Measurements from ENCODE around the gene SCAF1. TPM values are rescaled to one million over a fixed set of nuclear protein-coding genes. Genes with fewer than 3 reads are reported as not detected.
A peak's percentile ranks its signal among the peaks of the same experiment; 100 is the strongest.

SCAF1 gene
- total and polyA plus RNA-seq, 9 of the 15 experiments (the other 6 are each of a cell fraction or from before 2014, with no cell fraction given), result 0.20 to 79.0 (median 4.9) TPM

DNA sequence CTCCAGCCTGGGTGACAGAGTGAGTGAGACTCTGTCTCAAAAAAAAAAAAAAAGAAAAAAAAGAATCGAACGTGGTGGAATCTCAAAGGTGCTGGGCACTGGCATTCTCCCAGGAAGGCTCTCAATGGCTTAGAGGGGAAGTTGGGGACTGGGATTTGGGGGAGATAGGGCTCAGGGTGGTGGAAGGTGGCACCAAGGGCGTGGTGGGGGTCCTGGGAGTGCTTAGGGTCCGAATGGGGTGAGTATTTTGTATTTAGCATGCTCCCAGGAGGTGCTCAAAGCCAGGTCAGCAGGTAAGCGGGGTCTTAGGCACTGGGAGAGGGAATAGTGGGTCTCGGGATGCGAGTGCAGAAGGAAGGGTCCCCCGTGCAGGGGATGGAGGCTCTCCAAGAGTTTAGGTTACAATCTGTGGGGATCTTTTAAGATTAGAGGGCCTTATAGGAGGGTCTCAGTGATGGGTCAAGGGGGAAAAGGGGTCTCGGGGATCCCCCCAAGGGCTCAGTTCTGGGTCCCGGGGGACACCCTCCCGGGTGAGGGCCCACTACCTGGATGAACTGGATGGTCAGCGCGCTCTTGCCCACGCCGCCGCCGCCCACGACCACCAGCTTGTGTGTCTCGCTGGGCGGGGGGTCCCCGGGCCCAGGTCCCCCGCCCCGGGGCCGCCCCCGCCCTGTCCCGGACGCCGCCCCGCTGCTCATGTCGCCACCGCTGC is 2.5 kb upstream of the SCAF1 start:
- intact Hi-C loops (cut with micrococcal nuclease), result loop anchor here (2.0 kb wide), 1 partner anchor 49 kb away; the partner anchor contains the start of gene PRR12
- no TSS peak for BruUV-seq (replicated peaks)
- no peaks in the 10 kb centered on the region for H4K20me1 ChIP-seq (replicated peaks; ENCODE audit: control insufficient read depth, insufficient read depth, low read length)
- no peaks in the 10 kb centered on the region for H3K9me3 ChIP-seq (replicated peaks; ENCODE audit: control insufficient read depth, insufficient read depth, low read depth, low read length)
- peak overlapping the region; percentile 2; the same call in 1 of the 2 replicates for H2AFZ ChIP-seq (ENCODE audit: low read depth, low read length)
- H3K9me1 ChIP-seq (ENCODE audit: control insufficient read depth, insufficient read depth, low read length), result no peaks in the 10 kb centered on the region
- no peaks in the 10 kb centered on the region for H3K27me3 ChIP-seq (ENCODE audit: control insufficient read depth in 2 of 2, insufficient read depth in 2 of 2, low read length in 2 of 2)
- no peak for ATAC-seq
- peak overlapping the region; percentile 39 for H3K4me3 ChIP-seq
- FAIRE-seq, result no peak
- peaks cover 13% of the 10 kb centered on the region; the same call in 2 of the 3 replicates for H3K36me3 ChIP-seq (ENCODE audit: control insufficient read depth, insufficient read depth, low read length)
- H3K79me2 ChIP-seq (ENCODE audit: control insufficient read depth, insufficient read depth, low read length), result peaks cover 34% of the 10 kb centered on the region
- ChIA-PET POLR2A (interaction anchor here (0.6 to 1.5 kb wide), 12 partner anchors 8 to 151 kb away, joined by 3 to 13 read pairs (median 4); partner anchors contain the start of gene PRMT1), CTCF (ENCODE audit: low intra/inter-chr PET ratio) (no interaction called here)
- WGBS (ENCODE audit: insufficient coverage, low coverage, missing lambda C conversion rate), result 17% methylated on average over 10 of the region's 31 CpGs
- peak overlapping the region; percentile 52 to 85; a peak in 3 of 4 replicates for H3K9ac ChIP-seq (ENCODE audit: insufficient read depth in 1 of 2, low read depth in 2 of 2, low read length in 2 of 2)
- no peak for DNase-seq (ENCODE audit: extremely low read depth in 1 of 4, low spot score in 3 of 4)
- peak overlapping the region; percentile 19; the same call in 1 of the 3 replicates for H3K27ac ChIP-seq (ENCODE audit: extremely low read depth, low read depth, low read length)
- peak overlapping the region; percentile 62 for H3K4me2 ChIP-seq (ENCODE audit: insufficient read depth, low read length)
- peaks cover 27 to 55% of the 10 kb centered on the region in 2 experiments for H3K4me1 ChIP-seq (replicated peaks in 1 of 2; ENCODE audit: control insufficient read depth in 2 of 2, insufficient read depth in 2 of 2, low read length in 2 of 2)
- in situ Hi-C loops (cut with MboI), result no loop called here
- TF ChIP-seq, protein P1, sequence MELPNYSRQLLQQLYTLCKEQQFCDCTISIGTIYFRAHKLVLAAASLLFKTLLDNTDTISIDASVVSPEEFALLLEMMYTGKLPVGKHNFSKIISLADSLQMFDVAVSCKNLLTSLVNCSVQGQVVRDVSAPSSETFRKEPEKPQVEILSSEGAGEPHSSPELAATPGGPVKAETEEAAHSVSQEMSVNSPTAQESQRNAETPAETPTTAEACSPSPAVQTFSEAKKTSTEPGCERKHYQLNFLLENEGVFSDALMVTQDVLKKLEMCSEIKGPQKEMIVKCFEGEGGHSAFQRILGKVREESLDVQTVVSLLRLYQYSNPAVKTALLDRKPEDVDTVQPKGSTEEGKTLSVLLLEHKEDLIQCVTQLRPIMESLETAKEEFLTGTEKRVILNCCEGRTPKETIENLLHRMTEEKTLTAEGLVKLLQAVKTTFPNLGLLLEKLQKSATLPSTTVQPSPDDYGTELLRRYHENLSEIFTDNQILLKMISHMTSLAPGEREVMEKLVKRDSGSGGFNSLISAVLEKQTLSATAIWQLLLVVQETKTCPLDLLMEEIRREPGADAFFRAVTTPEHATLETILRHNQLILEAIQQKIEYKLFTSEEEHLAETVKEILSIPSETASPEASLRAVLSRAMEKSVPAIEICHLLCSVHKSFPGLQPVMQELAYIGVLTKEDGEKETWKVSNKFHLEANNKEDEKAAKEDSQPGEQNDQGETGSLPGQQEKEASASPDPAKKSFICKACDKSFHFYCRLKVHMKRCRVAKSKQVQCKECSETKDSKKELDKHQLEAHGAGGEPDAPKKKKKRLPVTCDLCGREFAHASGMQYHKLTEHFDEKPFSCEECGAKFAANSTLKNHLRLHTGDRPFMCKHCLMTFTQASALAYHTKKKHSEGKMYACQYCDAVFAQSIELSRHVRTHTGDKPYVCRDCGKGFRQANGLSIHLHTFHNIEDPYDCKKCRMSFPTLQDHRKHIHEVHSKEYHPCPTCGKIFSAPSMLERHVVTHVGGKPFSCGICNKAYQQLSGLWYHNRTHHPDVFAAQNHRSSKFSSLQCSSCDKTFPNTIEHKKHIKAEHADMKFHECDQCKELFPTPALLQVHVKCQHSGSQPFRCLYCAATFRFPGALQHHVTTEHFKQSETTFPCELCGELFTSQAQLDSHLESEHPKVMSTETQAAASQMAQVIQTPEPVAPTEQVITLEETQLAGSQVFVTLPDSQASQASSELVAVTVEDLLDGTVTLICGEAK (IDR thresholded peaks at IDR 0.05), result 0 out of 2 replicates have a peak, but pooled peaks have one; percentile 18
- TF ChIP-seq, protein P1 (CRISPR knock-in tag; IDR thresholded peaks at IDR 0.05), result no peak
- no peak for TF ChIP-seq E2F3 (CRISPR knock-in tag; IDR thresholded peaks at IDR 0.05)
- TF ChIP-seq KLF6 (CRISPR knock-in tag; IDR thresholded peaks at IDR 0.05; ENCODE audit: borderline replicate concordance), result no peak
- TF ChIP-seq ZNF12 (CRISPR knock-in tag; IDR thresholded peaks at IDR 0.05), result 0 out of 2 replicates have a peak, but pooled peaks have one; percentile 20
- no peak for TF ChIP-seq TEAD4 (IDR thresholded peaks at IDR 0.05; ENCODE audit: low read length)
- no peak for TF ChIP-seq TEAD4 (CRISPR knock-in tag; IDR thresholded peaks at IDR 0.05; ENCODE audit: borderline replicate concordance)
- 0 out of 2 replicates have a peak, but pooled peaks have one; percentile 52 for TF ChIP-seq RB1 (IDR thresholded peaks at IDR 0.05; ENCODE audit: low read depth)
- peak; percentile 75 for TF ChIP-seq EGR1 (conservative IDR thresholded peaks at IDR 0.05)
- TF ChIP-seq STAG1 (CRISPR knock-in tag; IDR thresholded peaks at IDR 0.05; ENCODE audit: borderline replicate concordance), result no peak
- TF ChIP-seq MEF2A (IDR thresholded peaks at IDR 0.05; ENCODE audit: control insufficient read depth, low read depth, low read length), result no peak

Measured in K562 (cell line).